Measurements from ENCODE around the gene FOSL1. TPM values are rescaled to one million over a fixed set of nuclear protein-coding genes. Genes with fewer than 3 reads are reported as not detected.

Gene FOSL1
- total RNA-seq, 1 experiment from 2014 or later, result 125 TPM

- Histone ChIP-seq H3K4me1 (ENCODE audit: control insufficient read depth in 1 of 2, insufficient read depth in 2 of 2, low read length in 2 of 2) (peaks cover 44 to 82% of the 10 kb centered on the region in 2 experiments), H3K27me3 (ENCODE audit: insufficient read depth, low read length) (no peaks in the 10 kb centered on the region), H3K9me3 (ENCODE audit: control insufficient read depth in 1 of 2, insufficient read depth in 1 of 2, low read depth in 1 of 2, low read length in 2 of 2) (no peaks in the 10 kb centered on the region), H3K9me2 (ENCODE audit: insufficient read depth) (no peaks in the 10 kb centered on the region), H2AFZ (ENCODE audit: low read depth, low read length, poor library complexity, severe bottlenecking) (no peak overlapping the region), H3K27ac (ENCODE audit: low read depth, low read length) (peak overlapping the region; percentile 86), H3K4me2 (ENCODE audit: low read length) (peak overlapping the region; percentile 71), H3K9ac (ENCODE audit: low read length) (peak overlapping the region; percentile 99), H3K79me2 (ENCODE audit: insufficient read depth, low read length) (peaks cover 23% of the 10 kb centered on the region), H3K36me3 (ENCODE audit: control insufficient read depth in 1 of 2, insufficient read depth in 2 of 2, low read length in 2 of 2) (peaks cover 0 to 9% of the 10 kb centered on the region in 2 experiments; a peak in 1 of 4 replicates), H3K4me3 (replicated peaks in 1 of 2; ENCODE audit: low read depth in 1 of 2, low read length in 2 of 2) (peak overlapping the region in 1 of 2 experiments; percentile 25; a peak in 3 of 4 replicates), H4K20me1 (ENCODE audit: insufficient read depth) (no peaks in the 10 kb centered on the region)
- ChIA-PET RAD21 (ENCODE audit: low non-redundant PET in 1 of 2, low total read pairs in 2 of 2, uncharacterized antibody in 2 of 2, unreplicated experiment in 2 of 2) (interaction anchor here in 1 of 2 experiments (1.0 kb wide), 1 partner anchor 13 kb away, joined by 3 read pairs; the partner anchor contains the start of gene CCDC85B), POLR2A (interaction anchor here (0.7 to 10.9 kb wide), 5 partner anchors 11 to 481 kb away, joined by 3 to 124 read pairs (median 5); partner anchors contain the start of genes CCDC85B, FIBP and NEAT1), CTCF (interaction anchor here (1.3 to 1.6 kb wide), 3 partner anchors 13 to 19 kb away, joined by 3 to 4 read pairs (median 4); partner anchors contain the start of genes CCDC85B and FIBP)
- intact Hi-C loops (cut with micrococcal nuclease), result no loop called here
- ATAC-seq, result no peak
- peak; percentile 40 for TF ChIP-seq TCF7L2 (IDR thresholded peaks at IDR 0.05; ENCODE audit: borderline replicate concordance, extremely low read depth, insufficient read depth, insufficient read length)
- TF ChIP-seq RAD21 (IDR thresholded peaks at IDR 0.05; ENCODE audit: low read depth), result no peak
- no peak for TF ChIP-seq CTCF (IDR thresholded peaks at IDR 0.05 in 2 of 3, conservative IDR thresholded peaks at IDR 0.05 in 1 of 3; ENCODE audit: borderline replicate concordance in 1 of 3, insufficient read depth in 1 of 3, low read depth in 2 of 3, low read length in 2 of 3)
- BruUV-seq (replicated peaks), result no TSS peak
- no peak for DNase-seq (ENCODE audit: low read depth, low spot score)
Measured at GRCh38 chr11:65903715-65904114, 3.5 kb upstream of the FOSL1 start.

- Histone ChIP-seq H3K27ac (ENCODE audit: low read depth, low read length) (peak overlapping the region; percentile 86), H4K20me1 (ENCODE audit: insufficient read depth) (no peaks in the 10 kb centered on the region), H3K9me2 (ENCODE audit: insufficient read depth) (no peaks in the 10 kb centered on the region), H3K4me3 (replicated peaks in 1 of 2; ENCODE audit: low read depth in 1 of 2, low read length in 2 of 2) (peak overlapping the region in 1 of 2 experiments; percentile 25; a peak in 3 of 4 replicates), H3K36me3 (ENCODE audit: control insufficient read depth in 1 of 2, insufficient read depth in 2 of 2, low read length in 2 of 2) (peaks cover 0 to 15% of the 10 kb centered on the region in 2 experiments; a peak in 2 of 4 replicates), H2AFZ (ENCODE audit: low read depth, low read length, poor library complexity, severe bottlenecking) (no peak overlapping the region), H3K27me3 (ENCODE audit: insufficient read depth, low read length) (no peaks in the 10 kb centered on the region), H3K9ac (ENCODE audit: low read length) (peak overlapping the region; percentile 99), H3K79me2 (ENCODE audit: insufficient read depth, low read length) (peaks cover 29% of the 10 kb centered on the region), H3K4me1 (ENCODE audit: control insufficient read depth in 1 of 2, insufficient read depth in 2 of 2, low read length in 2 of 2) (peaks cover 49 to 85% of the 10 kb centered on the region in 2 experiments), H3K4me2 (ENCODE audit: low read length) (peak overlapping the region; percentile 71), H3K9me3 (ENCODE audit: control insufficient read depth in 1 of 2, insufficient read depth in 1 of 2, low read depth in 1 of 2, low read length in 2 of 2) (no peaks in the 10 kb centered on the region)
- intact Hi-C loops (cut with micrococcal nuclease), result no loop called here
- DNase-seq (ENCODE audit: low read depth, low spot score), result peak; percentile 90
- BruUV-seq (replicated peaks), result no TSS peak
- ChIA-PET RAD21 (ENCODE audit: low non-redundant PET in 1 of 2, low total read pairs in 2 of 2, uncharacterized antibody in 2 of 2, unreplicated experiment in 2 of 2) (interaction anchor here in 1 of 2 experiments (1.0 kb wide), 1 partner anchor 13 kb away, joined by 3 read pairs; the partner anchor contains the start of gene CCDC85B), POLR2A (interaction anchor here (0.8 to 10.9 kb wide), 5 partner anchors 9 to 481 kb away, joined by 3 to 124 read pairs (median 7); partner anchors contain the start of genes CCDC85B, FIBP and NEAT1), CTCF (interaction anchor here (1.3 to 1.6 kb wide), 3 partner anchors 12 to 18 kb away, joined by 3 to 4 read pairs (median 4); partner anchors contain the start of genes CCDC85B and FIBP)
- ATAC-seq, result peak; percentile 59
- TF ChIP-seq CTCF (IDR thresholded peaks at IDR 0.05 in 2 of 3, conservative IDR thresholded peaks at IDR 0.05 in 1 of 3; ENCODE audit: borderline replicate concordance in 1 of 3, insufficient read depth in 1 of 3, low read depth in 2 of 3, low read length in 2 of 3) (no peak), EGR1 (IDR thresholded peaks at IDR 0.05; ENCODE audit: low read depth) (no peak), ZBTB33 (IDR thresholded peaks at IDR 0.05; ENCODE audit: extremely low read depth, insufficient replicate concordance, low read length) (peak; percentile 46), POLR2AphosphoS5 (IDR thresholded peaks at IDR 0.05; ENCODE audit: low read depth, low read length) (peak; percentile 50), CBX3 (IDR thresholded peaks at IDR 0.05; ENCODE audit: low read depth) (no peak), SP1 (IDR thresholded peaks at IDR 0.05; ENCODE audit: low read depth) (no peak), ATF3 (IDR thresholded peaks at IDR 0.05) (no peak), EZH2phosphoT487 (IDR thresholded peaks at IDR 0.05; ENCODE audit: borderline replicate concordance) (no peak), RAD21 (IDR thresholded peaks at IDR 0.05; ENCODE audit: low read depth) (no peak)
Measured at GRCh38 chr11:65903068-65903481, 2.9 kb upstream of the FOSL1 start.
